ENCODE data around the gene PTEN.

GRCh38 chr10:87930141-87930540 is 66.7 kb downstream of the PTEN start:
- no peak for TF ChIP-seq CTCF (IDR thresholded peaks at IDR 0.05)
- TF ChIP-seq POLR2A (IDR thresholded peaks at IDR 0.05): no peak

Data from esophagus squamous epithelium (tissue), 4 donors.